Activated CD4-positive, alpha-beta T cell treated with anti-CD3 and anti-CD28 coated beads, Interleukin-2, Interleukin-4, amounts not matched to agents 100 ng/mL and 50 ng/mL, durations not matched to agents 16 hours and 8 hours (primary cell): ENCODE results near the gene SIGLEC1.

Experiments
- DNase-seq: peaks from one replicate; pipeline ENCODE4 v3.0.0-alpha.2; 2020; ENCODE audit warnings: low spot score

Gene SIGLEC1

GRCh38 chr20:3701061-3701998 is 11.1 kb downstream of the SIGLEC1 start:
- DNase-seq: no peak

- no peak for DNase-seq
Observed at GRCh38 chr20:3699037-3699436, 13.4 kb downstream of the SIGLEC1 start.

GRCh38 chr20:3698591-3699001 is 13.8 kb downstream of the SIGLEC1 start:
- DNase-seq: no peak

GRCh38 chr20:3697588-3698305 is 14.7 kb downstream of the SIGLEC1 start:
- DNase-seq: no peak

- DNase-seq: no peak
Observed at GRCh38 chr20:3696745-3697587, 15.4 kb downstream of the SIGLEC1 start.

- DNase-seq: peak; percentile 21
Observed at GRCh38 chr20:3696200-3696599, 16.2 kb downstream of the SIGLEC1 start.

- no peak for DNase-seq
Observed at GRCh38 chr20:3694864-3695263, 17.5 kb downstream of the SIGLEC1 start.

- no peak for DNase-seq
Observed at GRCh38 chr20:3693376-3693775, 19.0 kb downstream of the SIGLEC1 start.

- DNase-seq: no peak
Observed at GRCh38 chr20:3692706-3693294, 19.6 kb downstream of the SIGLEC1 start.

GRCh38 chr20:3691897-3692296 is 20.5 kb downstream of the SIGLEC1 start:
- DNase-seq: no peak

GRCh38 chr20:3691306-3691705 is 21.1 kb downstream of the SIGLEC1 start:
- DNase-seq: no peak

GRCh38 chr20:3690413-3690812 is 22.0 kb downstream of the SIGLEC1 start:
- no peak for DNase-seq

GRCh38 chr20:3689978-3690377 is 22.4 kb downstream of the SIGLEC1 start:
- DNase-seq: no peak

- DNase-seq: no peak
Observed at GRCh38 chr20:3687655-3688054, 24.7 kb downstream of the SIGLEC1 start.

- DNase-seq: no peak
Observed at GRCh38 chr20:3686867-3687321, 25.5 kb downstream of the SIGLEC1 start.

GRCh38 chr20:3686421-3686820 is 26.0 kb downstream of the SIGLEC1 start:
- DNase-seq: no peak

GRCh38 chr20:3685341-3685740 is 27.1 kb downstream of the SIGLEC1 start:
- no peak for DNase-seq

- no peak for DNase-seq
Observed at GRCh38 chr20:3681931-3682781, 30.2 kb downstream of the SIGLEC1 start, which contains the start of gene ADAM33. ADAM33 (minus strand) TSS chr20:3682010; CDS start chr20:3682004, 6 bp downstream.

GRCh38 chr20:3681352-3681930 is 31.0 kb downstream of the SIGLEC1 start:
- DNase-seq: no peak

- no peak for DNase-seq
Observed at GRCh38 chr20:3680701-3681351, 31.6 kb downstream of the SIGLEC1 start.
